CD4-positive, alpha-beta T cell (primary cell): ENCODE data around the gene NR1D1. TPM values are rescaled to one million over a fixed set of nuclear protein-coding genes. Genes with fewer than 3 reads are reported as not detected.

Source experiments
- ATAC-seq: fragments of 200-7000 bp; cut with Tn5 transposase; one replicate; pipeline ENCODE4 v1.10.0; 2022; ENCODE audit warnings: mild to moderate bottlenecking; ENCODE audit not compliant: poor library complexity
- CTCF ChIA-PET: fragments of 350-600 bp; sonication (Branson Sonifier 250); formaldehyde crosslinking; loops from one replicate; lab custom pipeline; 2021; ENCODE audit warnings: antibody characterized with exemption, inconsistent platforms; lab: Charles Lee
- POLR2A ChIA-PET: fragments of 350-600 bp; sonication (Branson Sonifier 250); formaldehyde crosslinking; loops from one replicate; lab custom pipeline; 2021; ENCODE audit warnings: antibody characterized with exemption, inconsistent platforms; lab: Charles Lee
- DNase-seq, 14 experiments: peaks; one replicate each; pipeline ENCODE4 v3.0.0-alpha.2; 2013 to 2020; ENCODE audit warnings: mixed read lengths in 2 of 14
- H3K27ac ChIP-seq, 2 donors: one replicate each; pipeline versions ENCODE4 v1.5.1 to v1.7.0; 2013; ENCODE audit warnings: low read length in 2 of 2, low read depth in 1 of 2, mild to moderate bottlenecking in 1 of 2
- H3K27me3 ChIP-seq, 2 experiments: 1 replicate in 1 of 2; 2 replicates in 1 of 2; pipeline versions ENCODE4 v1.6.1 to v1.7.0; 2013; ENCODE audit warnings: low read length in 2 of 2, control low read depth in 1 of 2, mild to moderate bottlenecking in 1 of 2, moderate library complexity in 1 of 2; ENCODE audit not compliant: insufficient read depth in 2 of 2, control insufficient read depth in 1 of 2
- H3K36me3 ChIP-seq: one replicate; pipeline ENCODE4 v1.6.1; 2013; ENCODE audit warnings: low read length, control low read depth; ENCODE audit not compliant: insufficient read depth
- H3K4me1 ChIP-seq: one replicate; pipeline ENCODE4 v1.6.1; 2013; ENCODE audit warnings: low read length, control low read depth; ENCODE audit not compliant: insufficient read depth
- H3K4me3 ChIP-seq: one replicate; pipeline ENCODE4 v1.5.1; 2013; ENCODE audit warnings: mild to moderate bottlenecking, low read length, moderate library complexity
- H3K9me3 ChIP-seq, 2 experiments: 1 replicate in 1 of 2; 2 replicates in 1 of 2; pipeline versions ENCODE4 v1.6.1 to v1.7.0; 2013; ENCODE audit warnings: low read length in 2 of 2, mild to moderate bottlenecking in 2 of 2, control low read depth in 1 of 2, moderate library complexity in 1 of 2; ENCODE audit not compliant: control insufficient read depth in 1 of 2, insufficient read depth in 1 of 2
- H3K27ac Mint-ChIP-seq: one replicate; pipeline ENCODE4 v1.8.0; 2020; ENCODE audit warnings: mixed read lengths
- H3K27me3 Mint-ChIP-seq: one replicate; pipeline ENCODE4 v1.8.0; 2021; ENCODE audit warnings: mixed read lengths
- H3K36me3 Mint-ChIP-seq: one replicate; pipeline ENCODE4 v1.8.0; 2021; ENCODE audit warnings: low read depth, mixed read lengths
- H3K4me1 Mint-ChIP-seq: one replicate; pipeline ENCODE4 v1.8.0; 2021; ENCODE audit warnings: low read depth, mixed read lengths
- H3K4me3 Mint-ChIP-seq: one replicate; pipeline ENCODE4 v1.8.0; 2020; ENCODE audit warnings: mild to moderate bottlenecking, mixed read lengths
- H3K9me3 Mint-ChIP-seq: one replicate; pipeline ENCODE4 v1.8.0; 2020; ENCODE audit warnings: mixed read lengths
- intact Hi-C, 2 experiments: fragments of 100-400 bp; cut with DNase I in 1 of 2; cut with micrococcal nuclease in 1 of 2; formaldehyde crosslinking; loops; one replicate each; pipeline versions ENCODE4 v1.15.1 to v1.9.0; 2023 to 2025; cut with DNase I, micrococcal nuclease
- total RNA-seq, 174 experiments: library from RNA in 2 of 174; stranded (reverse) in 2 of 174; gene quantifications; one replicate each; pipeline ENCODE4 v1.2.3 and lab custom pipeline; 2021 to 2026
- TF ChIP-seq, protein P1 (sequence below): fragments of 200-600 bp; IDR thresholded peaks from one replicate; pipeline ENCODE4 v1.8.0; 2022; ENCODE audit warnings: antibody characterized with exemption, mild to moderate bottlenecking

The NR1D1 gene
- total RNA-seq, 2 experiments from 2014 or later: 29.6 to 34.1 TPM

DNA sequence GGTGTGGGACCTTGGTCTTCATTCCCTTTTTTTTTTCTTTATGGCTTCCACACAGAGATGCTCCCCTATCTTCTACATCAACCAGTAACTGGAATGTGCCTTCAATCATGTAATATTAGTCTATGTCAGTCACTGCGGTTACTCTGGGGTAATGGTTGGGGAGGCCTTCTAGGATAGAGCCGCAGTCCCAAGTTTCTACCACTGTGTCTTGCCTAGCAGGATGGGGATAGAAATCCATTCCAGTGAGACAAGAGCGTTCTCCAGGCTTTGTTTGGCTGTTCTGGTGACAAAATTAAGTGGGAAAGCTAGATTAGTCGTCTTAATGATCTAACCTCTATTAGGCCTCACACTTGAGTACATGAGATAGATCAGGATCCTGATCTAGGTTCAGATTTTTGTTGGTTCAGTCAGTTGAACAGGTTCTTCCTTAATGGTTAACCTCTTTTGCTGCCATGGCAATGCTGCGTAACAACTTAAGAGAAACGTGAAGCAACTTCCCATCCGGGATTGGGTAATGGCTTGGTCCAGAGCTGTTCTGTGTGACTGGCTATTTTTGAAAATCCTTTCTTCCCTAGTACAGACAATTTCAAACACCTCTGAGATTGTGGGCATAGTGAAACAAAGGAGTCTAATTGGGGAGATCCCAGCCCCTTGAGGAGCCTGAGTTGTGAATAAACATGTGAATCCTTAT lies 30.1 kb upstream of the NR1D1 start:
- TF ChIP-seq, protein P1, sequence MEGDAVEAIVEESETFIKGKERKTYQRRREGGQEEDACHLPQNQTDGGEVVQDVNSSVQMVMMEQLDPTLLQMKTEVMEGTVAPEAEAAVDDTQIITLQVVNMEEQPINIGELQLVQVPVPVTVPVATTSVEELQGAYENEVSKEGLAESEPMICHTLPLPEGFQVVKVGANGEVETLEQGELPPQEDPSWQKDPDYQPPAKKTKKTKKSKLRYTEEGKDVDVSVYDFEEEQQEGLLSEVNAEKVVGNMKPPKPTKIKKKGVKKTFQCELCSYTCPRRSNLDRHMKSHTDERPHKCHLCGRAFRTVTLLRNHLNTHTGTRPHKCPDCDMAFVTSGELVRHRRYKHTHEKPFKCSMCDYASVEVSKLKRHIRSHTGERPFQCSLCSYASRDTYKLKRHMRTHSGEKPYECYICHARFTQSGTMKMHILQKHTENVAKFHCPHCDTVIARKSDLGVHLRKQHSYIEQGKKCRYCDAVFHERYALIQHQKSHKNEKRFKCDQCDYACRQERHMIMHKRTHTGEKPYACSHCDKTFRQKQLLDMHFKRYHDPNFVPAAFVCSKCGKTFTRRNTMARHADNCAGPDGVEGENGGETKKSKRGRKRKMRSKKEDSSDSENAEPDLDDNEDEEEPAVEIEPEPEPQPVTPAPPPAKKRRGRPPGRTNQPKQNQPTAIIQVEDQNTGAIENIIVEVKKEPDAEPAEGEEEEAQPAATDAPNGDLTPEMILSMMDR: no peak
- peaks cover 17% of the 10 kb centered on the region for H3K4me1 Mint-ChIP-seq
- Histone ChIP-seq H3K27ac (no peak overlapping the region), H3K9me3 (no peaks in the 10 kb centered on the region), H3K36me3 (peaks cover 91% of the 10 kb centered on the region), H3K4me1 (no peaks in the 10 kb centered on the region), H3K4me3 (no peak overlapping the region), H3K27me3 (no peaks in the 10 kb centered on the region)
- ATAC-seq (no peak), DNase-seq (peak in 2 of 14 experiments; percentile 53 to 60)
- H3K36me3 Mint-ChIP-seq: peaks cover 91% of the 10 kb centered on the region
- H3K9me3 Mint-ChIP-seq: no peaks in the 10 kb centered on the region
- no peak overlapping the region for H3K27ac Mint-ChIP-seq
- CTCF ChIA-PET: no interaction called here
- no peaks in the 10 kb centered on the region for H3K27me3 Mint-ChIP-seq
- POLR2A ChIA-PET: interaction anchor here (1.1 kb wide), 2 partner anchors 10 to 18 kb away, joined by 3 read pairs; partner anchors contain the start of gene CASC3
- intact Hi-C loops: no loop called here
- H3K4me3 Mint-ChIP-seq: no peak overlapping the region

DNA sequence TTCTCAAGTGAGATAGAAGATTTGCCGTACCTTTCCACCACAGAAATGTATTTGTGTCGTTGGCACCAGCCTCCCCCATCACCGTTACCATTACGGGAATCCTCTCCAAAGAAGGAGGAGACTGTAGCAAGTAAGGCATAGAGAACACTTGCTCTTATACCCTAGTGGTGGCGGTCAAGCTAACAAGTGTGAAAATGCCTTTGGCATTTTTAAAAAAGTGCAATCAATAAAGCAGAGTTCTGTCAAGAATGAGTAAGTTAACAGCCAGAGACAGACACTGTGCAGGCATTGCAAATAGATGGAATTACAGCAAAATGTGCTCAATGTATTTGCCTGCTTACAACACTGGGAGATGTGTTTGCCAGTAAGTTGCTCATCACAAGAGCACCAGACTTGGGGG lies 29.1 kb upstream of the NR1D1 start:
- ChIA-PET POLR2A (no interaction called here), CTCF (no interaction called here)
- H3K4me1 Mint-ChIP-seq: peaks cover 17% of the 10 kb centered on the region
- ATAC-seq (no peak), DNase-seq (no peak)
- H3K27ac ChIP-seq: no peak overlapping the region
- no peak overlapping the region for H3K27ac Mint-ChIP-seq
- peaks cover 83% of the 10 kb centered on the region for H3K36me3 ChIP-seq
- H3K4me3 ChIP-seq: no peak overlapping the region
- H3K9me3 Mint-ChIP-seq: no peaks in the 10 kb centered on the region
- H3K36me3 Mint-ChIP-seq: peaks cover 85% of the 10 kb centered on the region
- H3K4me1 ChIP-seq: peaks cover 3% of the 10 kb centered on the region
- no peaks in the 10 kb centered on the region for H3K27me3 Mint-ChIP-seq
- TF ChIP-seq, protein P1: no peak
- intact Hi-C loops: no loop called here
- H3K27me3 ChIP-seq: no peaks in the 10 kb centered on the region
- no peak overlapping the region for H3K4me3 Mint-ChIP-seq
- H3K9me3 ChIP-seq: no peaks in the 10 kb centered on the region

DNA sequence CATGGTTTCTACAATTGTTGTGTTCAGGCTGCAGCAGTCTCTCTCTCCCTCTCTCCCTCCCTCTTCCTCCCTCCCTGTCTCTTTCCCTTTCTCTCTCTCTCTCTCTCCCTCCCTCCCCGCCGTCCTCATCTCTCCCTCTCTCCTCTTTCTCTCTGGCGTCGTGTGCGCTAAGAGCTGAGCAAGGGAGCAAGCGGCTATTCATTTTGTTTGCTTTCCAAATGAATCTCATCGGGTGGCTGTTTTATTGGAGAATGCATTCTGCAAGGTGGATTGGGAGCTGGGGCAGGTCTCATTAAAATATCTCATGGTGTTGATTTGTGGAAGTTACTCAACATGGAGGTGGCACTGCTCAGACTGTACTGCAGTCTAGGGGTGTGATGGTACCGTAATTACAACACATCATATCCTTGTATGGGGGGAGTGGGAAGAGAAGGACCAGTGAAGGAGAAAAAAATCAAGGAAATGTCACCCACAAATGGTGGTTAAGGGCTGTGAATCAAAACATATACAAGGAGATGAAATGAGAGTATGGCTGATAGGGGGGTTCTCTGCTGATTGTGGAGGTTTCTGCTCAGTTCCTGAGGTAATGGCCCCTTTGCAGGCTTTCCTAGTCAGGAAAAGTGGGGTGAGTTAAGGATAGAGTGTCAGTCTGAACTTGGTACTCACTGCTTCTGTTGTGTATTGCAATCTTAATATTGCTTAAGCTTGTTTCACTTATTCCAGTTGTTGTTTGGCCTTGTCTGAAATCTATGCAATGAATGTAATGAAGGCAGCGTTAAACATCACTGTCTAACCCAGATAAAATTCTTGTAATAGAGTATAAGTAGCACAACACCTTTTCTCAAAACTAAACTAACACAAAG lies 24.1 kb upstream of the NR1D1 start:
- H3K27me3 ChIP-seq: no peaks in the 10 kb centered on the region
- DNase-seq (peak in 1 of 14 experiments; percentile 27), ATAC-seq (no peak)
- POLR2A ChIA-PET: interaction anchor here (0.5 to 6.3 kb wide), 15 partner anchors 9 to 663 kb away, joined by 3 to 129 read pairs (median 7); partner anchors contain the start of genes CASC3, CDK12, MED24 and NR1D1
- H3K4me3 ChIP-seq: peak overlapping the region; percentile 93
- H3K9me3 Mint-ChIP-seq: no peaks in the 10 kb centered on the region
- H3K4me1 ChIP-seq: peaks cover 24% of the 10 kb centered on the region
- intact Hi-C loops: no loop called here
- peak overlapping the region; percentile 93 for H3K4me3 Mint-ChIP-seq
- peak overlapping the region in 1 of 2 donors; percentile 0 for H3K27ac ChIP-seq
- peak overlapping the region; percentile 82 for H3K27ac Mint-ChIP-seq
- no peaks in the 10 kb centered on the region for H3K27me3 Mint-ChIP-seq
- H3K36me3 ChIP-seq: peaks cover 34% of the 10 kb centered on the region
- TF ChIP-seq, protein P1: no peak
- peaks cover 34% of the 10 kb centered on the region for H3K4me1 Mint-ChIP-seq
- peaks cover 50% of the 10 kb centered on the region for H3K36me3 Mint-ChIP-seq
- H3K9me3 ChIP-seq: no peaks in the 10 kb centered on the region
- CTCF ChIA-PET: interaction anchor here (1.2 to 3.6 kb wide), 8 partner anchors 10 to 230 kb away, joined by 3 to 31 read pairs (median 6); partner anchors contain the start of gene CASC3
